Esophagus squamous epithelium (tissue), 4 donors: ENCODE data around the gene GRID2.

Source experiments
- POLR2A ChIP-seq, 4 donors: fragments of 450-650 bp; IDR thresholded peaks; one replicate each; pipeline ENCODE4 v1.6.1; 2017; ENCODE audit warnings: antibody characterized with exemption in 4 of 4, mild to moderate bottlenecking in 4 of 4, moderate library complexity in 3 of 4
- TF ChIP-seq, protein P1 (sequence below), 6 experiments: fragments of 450-650 bp in 4 of 6; fragments of 200-600 bp in 2 of 6; sonication (generic) in 2 of 6; IDR thresholded peaks; one replicate each; pipeline ENCODE4 v1.5.1; 2016 to 2019; ENCODE audit warnings: antibody characterized with exemption in 6 of 6, mild to moderate bottlenecking in 4 of 6, moderate library complexity in 4 of 6

DNA sequence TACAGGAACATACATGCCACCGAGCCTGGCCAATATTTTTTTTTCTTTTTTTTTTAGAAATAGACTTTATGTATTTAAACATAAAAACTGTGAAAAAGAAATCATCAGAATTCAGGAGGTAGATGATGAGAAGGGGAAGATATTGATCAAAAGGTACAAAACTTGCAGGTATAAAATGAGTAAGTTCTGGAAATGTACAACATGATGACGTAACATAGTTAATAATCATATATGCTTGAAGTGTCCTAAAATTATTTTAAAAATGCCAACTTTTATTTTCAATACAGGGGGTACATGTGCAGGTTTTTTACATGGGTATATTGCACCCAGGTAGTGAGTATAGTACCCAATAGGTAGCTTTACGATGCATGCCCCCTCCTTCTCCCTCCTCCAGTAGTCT, 337.6 kb downstream of the GRID2 start:
- TF ChIP-seq, protein P1, sequence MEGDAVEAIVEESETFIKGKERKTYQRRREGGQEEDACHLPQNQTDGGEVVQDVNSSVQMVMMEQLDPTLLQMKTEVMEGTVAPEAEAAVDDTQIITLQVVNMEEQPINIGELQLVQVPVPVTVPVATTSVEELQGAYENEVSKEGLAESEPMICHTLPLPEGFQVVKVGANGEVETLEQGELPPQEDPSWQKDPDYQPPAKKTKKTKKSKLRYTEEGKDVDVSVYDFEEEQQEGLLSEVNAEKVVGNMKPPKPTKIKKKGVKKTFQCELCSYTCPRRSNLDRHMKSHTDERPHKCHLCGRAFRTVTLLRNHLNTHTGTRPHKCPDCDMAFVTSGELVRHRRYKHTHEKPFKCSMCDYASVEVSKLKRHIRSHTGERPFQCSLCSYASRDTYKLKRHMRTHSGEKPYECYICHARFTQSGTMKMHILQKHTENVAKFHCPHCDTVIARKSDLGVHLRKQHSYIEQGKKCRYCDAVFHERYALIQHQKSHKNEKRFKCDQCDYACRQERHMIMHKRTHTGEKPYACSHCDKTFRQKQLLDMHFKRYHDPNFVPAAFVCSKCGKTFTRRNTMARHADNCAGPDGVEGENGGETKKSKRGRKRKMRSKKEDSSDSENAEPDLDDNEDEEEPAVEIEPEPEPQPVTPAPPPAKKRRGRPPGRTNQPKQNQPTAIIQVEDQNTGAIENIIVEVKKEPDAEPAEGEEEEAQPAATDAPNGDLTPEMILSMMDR (IDR thresholded peaks at IDR 0.05), result no peak
- TF ChIP-seq POLR2A (IDR thresholded peaks at IDR 0.05), result no peak
